Muscle of leg (tissue), 11 donors: ENCODE measurements around the gene VPS52. TPM values are rescaled to one million over a fixed set of nuclear protein-coding genes. Genes with fewer than 3 reads are reported as not detected.
"Not testable (repeated sequence)": the region's sequence is repeated elsewhere in the genome, so short reads cannot be mapped to it uniquely, and the experiment has no call there.

Experiments used
- DNase-seq: peaks from one replicate; pipeline ENCODE4 v3.0.0; 2013
- H3K27ac ChIP-seq: one replicate; pipeline ENCODE4 v1.5.1; 2013; ENCODE audit warnings: mild to moderate bottlenecking, low read length, control low read depth
- H3K27me3 ChIP-seq: one replicate; pipeline ENCODE4 v1.6.1; 2013; ENCODE audit warnings: low read length; ENCODE audit not compliant: control insufficient read depth, insufficient read depth
- H3K36me3 ChIP-seq: one replicate; pipeline ENCODE4 v1.6.1; 2013; ENCODE audit warnings: low read length; ENCODE audit not compliant: control insufficient read depth, insufficient read depth
- H3K4me1 ChIP-seq: one replicate; pipeline ENCODE4 v1.6.1; 2013; ENCODE audit warnings: low read length; ENCODE audit not compliant: control insufficient read depth, insufficient read depth
- H3K4me3 ChIP-seq: one replicate; pipeline ENCODE4 v1.5.1; 2013; ENCODE audit warnings: low read length, control low read depth
- H3K9me3 ChIP-seq: replicated peaks from 2 replicates; pipeline ENCODE4 v1.6.1; 2013; ENCODE audit warnings: low read depth, low read length; ENCODE audit not compliant: control insufficient read depth
- WGBS: methylation state at CpG from one replicate; pipeline ENCODE4 v1.1.5; 2013; ENCODE audit warnings: missing lambda C conversion rate; ENCODE audit not compliant: insufficient coverage; 5-methylcytosine and 5-hydroxymethylcytosine counted together
- polyA plus RNA-seq, 8 donors: library from polyadenylated mRNA; unstranded; fragments of 120-200 nt; gene quantifications; one replicate each; pipeline versions ENCODE4 v1.2.1 to v1.2.3, GENCODE V29; 2013; ENCODE audit warnings: inconsistent platforms in 1 of 8, low replicate concordance in 1 of 8; ENCODE audit not compliant: insufficient read length in 8 of 8, insufficient read depth in 1 of 8
- total RNA-seq: library from RNA; stranded (reverse); fragments of 120-200 nt; gene quantifications from one replicate; pipeline ENCODE4 v1.2.4, GENCODE V29; 2013

The VPS52 gene
- total and polyA plus RNA-seq, 9 donors = 26.1 to 52.1 (median 36.1) TPM

DNA sequence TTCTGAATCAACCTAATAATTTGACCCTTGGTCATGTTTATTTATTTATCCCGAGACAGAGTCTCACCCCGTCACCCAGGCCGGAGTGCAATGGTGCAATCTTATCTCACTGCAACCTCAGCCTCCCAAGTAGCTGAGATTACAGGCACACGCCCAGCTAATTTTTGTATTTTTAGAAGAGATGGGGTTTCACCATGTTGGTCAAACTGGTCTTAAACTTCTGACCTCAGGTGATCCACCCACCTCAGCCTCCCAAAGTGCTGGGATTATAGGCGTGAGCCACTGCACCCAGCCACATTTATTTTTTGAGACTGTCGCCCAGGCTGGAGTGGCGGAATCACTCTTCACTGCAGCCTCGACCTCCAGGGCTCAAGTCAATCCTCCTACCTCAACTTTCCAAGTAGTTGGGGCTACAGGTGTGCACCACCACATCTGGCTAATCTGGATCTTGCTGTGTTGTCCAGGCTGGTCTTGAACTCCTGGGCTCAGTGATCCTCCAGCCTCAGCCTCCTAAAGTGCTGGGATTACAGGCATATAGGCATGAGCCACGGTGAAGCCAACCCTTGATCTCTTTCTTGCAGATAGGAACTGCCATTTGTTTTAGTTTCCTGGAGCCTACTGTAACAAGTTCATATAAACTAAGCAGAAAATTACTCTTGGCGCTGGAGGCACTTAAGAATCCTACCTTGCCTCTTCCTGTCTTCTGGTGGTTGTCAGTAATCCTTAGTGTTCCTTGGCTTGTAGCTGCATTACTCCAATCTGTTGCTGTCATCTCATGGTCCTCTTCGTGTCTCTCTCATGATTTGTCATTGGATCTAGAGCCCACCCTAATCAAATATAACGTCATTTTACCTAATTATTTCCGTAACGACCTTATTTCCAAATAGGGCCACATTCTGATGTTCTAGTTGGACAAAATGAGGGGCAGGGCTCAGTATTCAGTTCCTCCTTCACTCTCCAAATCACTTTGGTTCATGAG, 2.5 kb upstream of the VPS52 start:
- no peak overlapping the region for H3K27ac ChIP-seq
- 86% methylated on average over 8 of the region's 14 CpGs for WGBS
- H3K27me3 ChIP-seq = no peaks in the 10 kb centered on the region
- H3K4me1 ChIP-seq = peaks cover 51% of the 10 kb centered on the region
- peaks cover 58% of the 10 kb centered on the region for H3K36me3 ChIP-seq
- H3K4me3 ChIP-seq = no peak overlapping the region
- DNase-seq = no peak
- no peaks in the 10 kb centered on the region for H3K9me3 ChIP-seq

DNA sequence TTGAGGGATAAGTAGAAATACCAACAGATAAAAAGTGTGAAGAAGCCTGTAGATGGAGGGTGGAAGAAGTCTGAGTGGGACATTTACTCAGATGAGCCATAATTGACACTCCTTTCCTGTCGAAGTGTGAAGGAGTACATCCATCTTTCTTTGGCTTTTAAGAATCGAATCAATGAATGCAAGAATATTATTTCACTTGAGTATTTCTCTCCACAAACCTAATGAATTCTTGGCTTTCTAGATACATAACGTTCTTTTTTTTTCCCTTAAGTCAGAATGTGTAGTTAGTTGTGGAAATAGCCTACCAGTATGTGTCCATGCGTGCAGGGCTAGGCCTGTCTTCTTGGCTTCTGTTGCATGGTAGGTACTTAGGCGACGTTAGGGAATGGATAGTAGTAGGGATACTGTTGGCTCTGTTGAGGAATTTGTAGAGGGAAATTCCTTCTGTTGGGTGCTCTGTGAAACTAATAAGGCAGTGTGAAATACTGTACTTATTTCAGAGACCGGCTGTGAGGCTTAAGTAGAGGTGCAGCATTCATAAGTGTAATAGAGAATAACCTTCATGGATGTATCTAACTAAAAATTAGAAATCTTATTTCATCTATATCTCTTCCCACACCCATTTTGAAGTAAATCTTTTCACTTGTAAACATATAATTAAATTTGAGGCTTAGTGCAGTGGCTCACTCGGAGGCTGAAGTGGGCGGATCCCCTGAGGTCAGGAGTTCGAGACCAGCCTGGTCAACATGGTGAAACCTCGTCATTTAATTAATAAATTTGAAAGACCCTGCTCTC, 1.6 kb upstream of the VPS52 start:
- peak overlapping the region; percentile 90 for H3K27ac ChIP-seq
- peak overlapping the region; percentile 77 for H3K4me3 ChIP-seq
- peaks cover 61% of the 10 kb centered on the region for H3K36me3 ChIP-seq
- H3K27me3 ChIP-seq = no peaks in the 10 kb centered on the region
- H3K9me3 ChIP-seq = no peaks in the 10 kb centered on the region
- DNase-seq = no peak
- WGBS = 65% methylated on average over 3 of the region's 11 CpGs
- peaks cover 51% of the 10 kb centered on the region for H3K4me1 ChIP-seq

DNA sequence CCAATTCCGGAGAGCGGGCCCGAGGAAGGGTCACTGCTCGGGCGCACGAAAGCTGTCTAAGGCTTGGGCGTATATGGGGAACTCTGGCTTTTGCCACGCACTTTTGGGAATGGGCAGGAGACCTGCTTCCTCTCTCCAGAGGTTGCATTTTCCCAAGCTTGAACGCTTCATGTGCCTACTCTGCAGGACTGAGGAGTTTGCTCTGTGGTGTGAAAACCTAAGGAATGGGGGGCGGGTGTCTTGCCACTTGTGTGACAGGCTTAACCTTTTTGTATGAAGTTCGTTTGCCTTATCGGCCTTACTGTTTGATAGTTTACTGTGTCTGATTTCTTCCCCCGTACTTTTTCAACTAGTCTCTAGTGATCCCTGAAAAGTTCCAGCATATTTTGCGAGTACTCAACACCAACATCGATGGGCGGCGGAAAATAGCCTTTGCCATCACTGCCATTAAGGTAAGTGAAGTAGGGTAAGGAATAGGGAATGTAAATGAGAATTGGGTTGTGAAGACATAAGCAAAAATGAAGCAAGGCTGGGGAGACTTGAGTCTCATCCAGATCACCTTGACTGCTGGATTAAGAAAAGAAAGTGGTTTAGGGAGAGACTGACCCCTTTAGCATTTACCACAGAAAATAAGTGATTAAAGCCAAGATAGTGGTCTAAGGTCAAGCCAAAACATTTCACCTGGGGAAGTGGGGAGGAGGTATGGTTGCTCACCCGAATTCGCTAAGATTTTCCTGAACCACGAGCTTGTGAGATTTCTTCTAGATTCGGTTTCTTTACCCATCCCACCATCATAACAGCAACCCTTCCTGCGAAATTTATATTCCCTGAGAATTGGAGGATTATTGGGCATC, 826 bp upstream of the VPS52 start:
- 0% methylated on average over 5 of the region's 22 CpGs for WGBS
- no peaks in the 10 kb centered on the region for H3K9me3 ChIP-seq
- no peak for DNase-seq
- H3K27ac ChIP-seq = peak overlapping the region; percentile 90
- H3K4me1 ChIP-seq = peaks cover 48% of the 10 kb centered on the region
- peaks cover 69% of the 10 kb centered on the region for H3K36me3 ChIP-seq
- H3K27me3 ChIP-seq = no peaks in the 10 kb centered on the region
- peak overlapping the region; percentile 77 for H3K4me3 ChIP-seq

DNA sequence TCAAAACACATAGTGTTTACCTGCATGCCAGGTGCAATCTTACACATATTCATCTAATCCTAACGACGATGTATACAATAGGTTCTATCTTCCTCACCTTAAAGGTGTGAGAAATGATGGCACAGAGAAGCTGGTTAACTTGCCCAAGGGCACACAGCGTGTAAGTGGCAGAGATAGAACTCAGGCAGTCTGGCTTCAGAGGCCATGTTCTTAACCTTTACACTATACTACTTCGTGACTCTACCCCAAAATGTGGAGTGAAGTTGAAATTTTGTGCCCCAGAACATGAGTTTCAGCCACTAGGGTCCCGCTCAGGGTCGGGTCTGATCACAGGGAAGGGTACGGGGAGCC, 584 bp downstream of the VPS52 start:
- no peaks in the 10 kb centered on the region for H3K9me3 ChIP-seq
- peaks cover 76% of the 10 kb centered on the region for H3K36me3 ChIP-seq
- H3K4me3 ChIP-seq = peak overlapping the region; percentile 77
- H3K27me3 ChIP-seq = no peaks in the 10 kb centered on the region
- DNase-seq = no peak
- H3K27ac ChIP-seq = peak overlapping the region; percentile 96
- WGBS = 0% methylated on average over 3 of the region's 7 CpGs
- peaks cover 39% of the 10 kb centered on the region for H3K4me1 ChIP-seq

DNA sequence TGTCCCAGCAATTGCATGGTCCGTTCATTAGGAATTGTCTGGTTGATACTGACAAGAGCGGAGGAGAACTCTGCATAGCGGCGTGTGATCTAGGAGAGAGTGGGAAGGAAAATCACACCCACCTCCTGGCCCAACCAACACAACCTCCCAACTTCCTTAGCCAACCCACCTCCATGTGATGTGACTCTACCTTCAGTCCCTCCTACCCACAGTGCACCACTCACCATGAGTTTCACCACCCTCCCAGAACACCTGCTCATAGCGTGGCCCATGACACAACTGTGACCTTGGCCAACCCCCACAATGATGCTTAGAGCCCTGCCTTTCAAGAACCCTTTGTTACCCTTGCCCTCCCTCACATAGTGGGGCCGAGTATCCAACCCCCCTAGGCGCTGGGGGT, 7.7 kb downstream of the VPS52 start:
- Histone ChIP-seq H3K9me3 (no peaks in the 10 kb centered on the region), H3K27me3 (no peaks in the 10 kb centered on the region), H3K36me3 (peaks cover 64% of the 10 kb centered on the region), H3K4me1 (no peaks in the 10 kb centered on the region), H3K4me3 (no peak overlapping the region), H3K27ac (no peak overlapping the region)
- DNase-seq = no peak
- 45% methylated on average over 1 of the region's 7 CpGs for WGBS

DNA sequence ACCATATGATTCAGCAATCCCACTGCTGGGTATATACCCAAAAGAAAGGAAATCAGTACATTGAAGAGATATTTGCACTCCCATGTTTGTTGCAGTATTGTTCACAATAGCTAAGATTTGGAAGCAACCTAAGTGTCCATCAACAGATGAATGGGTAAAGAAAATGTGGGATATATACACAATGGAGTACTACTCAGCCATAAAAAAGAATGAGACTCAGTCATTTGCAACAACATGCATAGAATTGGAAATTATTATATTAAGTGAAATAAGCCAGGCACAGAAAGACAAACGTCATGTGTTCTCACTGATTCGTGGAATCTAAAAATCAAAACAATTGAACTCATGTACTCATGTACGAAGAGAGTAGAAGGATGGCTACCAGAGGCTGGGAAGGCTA, 9.2 kb downstream of the VPS52 start:
- not testable (repeated sequence) for H3K4me1 ChIP-seq, H3K9me3 ChIP-seq, H3K27ac ChIP-seq, H3K27me3 ChIP-seq, DNase-seq, H3K4me3 ChIP-seq
- WGBS = no CpG with 5 or more reads among the region's 3 CpGs
- H3K36me3 ChIP-seq = peaks cover 53% of the 10 kb centered on the region

DNA sequence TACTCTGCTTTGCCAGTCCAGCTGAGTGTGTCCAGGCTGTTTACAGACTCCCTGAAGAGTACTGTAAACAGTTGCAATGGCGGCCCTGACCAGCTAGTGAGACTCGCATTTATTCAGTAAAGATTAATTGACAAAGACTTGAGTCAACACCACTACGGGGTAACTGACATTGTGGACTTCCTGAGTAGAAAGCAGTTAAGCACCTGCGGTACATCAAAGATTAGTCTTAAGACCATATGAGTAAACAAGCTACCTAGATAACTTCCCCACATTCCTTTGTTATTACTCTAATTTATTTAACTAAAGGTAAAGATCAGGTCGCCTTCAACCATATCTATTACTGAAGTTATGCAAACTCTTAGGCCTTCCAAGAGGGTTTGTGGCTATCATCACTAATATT, 12.6 kb downstream of the VPS52 start:
- no peak for DNase-seq
- Histone ChIP-seq H3K36me3 (peaks cover 30% of the 10 kb centered on the region), H3K27me3 (no peaks in the 10 kb centered on the region), H3K4me1 (no peaks in the 10 kb centered on the region), H3K27ac (no peak overlapping the region), H3K9me3 (no peaks in the 10 kb centered on the region), H3K4me3 (no peak overlapping the region)
- 93% methylated on average over 3 of the region's 5 CpGs for WGBS

DNA sequence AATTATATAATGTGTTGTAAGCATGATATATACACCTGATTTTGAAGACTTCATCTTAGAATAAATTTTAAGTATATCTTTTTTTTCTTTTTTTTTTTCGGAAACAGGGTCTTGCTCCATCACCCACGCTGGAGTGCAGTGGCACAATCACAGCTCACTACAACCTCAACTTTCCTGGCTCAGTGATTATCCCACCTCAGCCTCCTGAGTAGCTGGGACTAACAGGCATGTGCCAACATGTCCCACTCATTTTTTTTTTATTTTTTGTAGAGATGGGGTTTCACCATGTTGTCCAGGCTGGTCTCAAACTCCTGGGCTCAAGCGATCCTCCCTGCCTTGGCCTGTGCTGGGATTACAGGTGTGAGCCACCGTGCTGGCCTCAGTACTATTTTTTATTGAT, 17.1 kb downstream of the VPS52 start:
- Histone ChIP-seq H3K4me1 (peaks cover 11% of the 10 kb centered on the region), H3K9me3 (no peaks in the 10 kb centered on the region), H3K36me3 (peaks cover 26% of the 10 kb centered on the region), H3K27me3 (no peaks in the 10 kb centered on the region), H3K4me3 (no peak overlapping the region), H3K27ac (no peak overlapping the region)
- DNase-seq = no peak
- no CpG with 5 or more reads among the region's 4 CpGs for WGBS

DNA sequence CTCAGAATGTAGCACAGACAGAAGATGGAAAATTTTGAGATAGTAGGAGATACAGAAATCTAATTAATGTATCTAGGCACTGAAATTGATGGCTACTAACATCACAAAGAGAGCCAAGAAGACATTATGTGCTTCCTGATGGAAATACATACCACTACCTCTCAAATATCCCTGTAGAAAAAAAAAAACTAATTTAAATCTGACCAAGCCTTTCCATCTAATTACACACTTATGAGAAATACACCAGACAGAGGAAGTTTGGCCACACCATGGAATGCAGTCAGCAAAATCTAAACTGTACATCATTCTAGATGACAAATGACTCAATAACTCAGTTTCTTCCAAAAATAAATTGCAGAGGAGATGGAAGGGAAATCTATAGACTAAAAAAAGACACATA, 18.9 kb downstream of the VPS52 start:
- peaks cover 25% of the 10 kb centered on the region for H3K36me3 ChIP-seq
- peaks cover 24% of the 10 kb centered on the region for H3K4me1 ChIP-seq

More for the DNA sequence above, 18.9 kb downstream of the VPS52 start:
- Histone ChIP-seq H3K27me3 (peaks cover 2% of the 10 kb centered on the region), H3K4me3 (no peak overlapping the region), H3K27ac (no peak overlapping the region), H3K9me3 (no peaks in the 10 kb centered on the region)
- no peak for DNase-seq
